Right ventricle myocardium inferior (tissue), 1 donor: ENCODE data around the gene LDHA. TPM values are rescaled to one million over a fixed set of nuclear protein-coding genes. Genes with fewer than 3 reads are reported as not detected.

Experiments used
- ATAC-seq: fragments of 200-7000 bp; cut with Tn5 transposase; one replicate; pipeline ENCODE4 v1.9.1; 2020; ENCODE audit warnings: mild to moderate bottlenecking, moderate library complexity
- DNase-seq: peaks from one replicate; pipeline ENCODE4 v3.0.0; 2021; ENCODE audit errors: missing footprints
- intact Hi-C: fragments of 100-400 bp; cut with DNase I; formaldehyde crosslinking; loops from one replicate; pipeline ENCODE4 v1.11.0; 2022
- long read RNA-seq: library from polyadenylated mRNA; unstranded; transcript quantifications from one replicate; pipeline ENCODE4 v2.0.0, GENCODE V29; 2021
- total RNA-seq: library from RNA; stranded (reverse); fragmentation: NEBNext Ultra II Directional; extraction: Animal tissue kit (Norgen Biotek cat#: 25700); gene quantifications from one replicate; pipeline ENCODE4 v1.2.1, GENCODE V29; 2021
- donor health status: DM: no; HTN: yes; CAD: no; lungs with severe emphysema.

Gene LDHA
- total RNA-seq: 424 TPM
- long read RNA-seq, transcript LDHA-205 (8 exons, 2,416 nt): major isoform, 161 of 195 reads
- long read RNA-seq, transcript LDHA-202 (5 exons, 2,169 nt): minor isoform, 14 of 195 reads
- long read RNA-seq, partial matches to known transcripts: 13 of 195 reads
- long read RNA-seq, other reads (novel, unspliced or antisense): 5 of 195 reads

- DNase-seq (peak; percentile 100), ATAC-seq (peak; percentile 91)
- intact Hi-C loops: loop anchor here (1.0 to 10.0 kb wide), 4 partner anchors 10 to 310 kb away; partner anchors contain the start of genes SPTY2D1 and TSG101
Measured at GRCh38 chr11:18394275-18394927, at the start of gene LDHA. LDHA (plus strand) TSS chr11:18394563; CDS start chr11:18396843, 2,280 bp downstream.

- DNase-seq: no peak
- intact Hi-C loops: no loop called here
Measured at GRCh38 chr11:18347471-18348125, 46.8 kb upstream of the LDHA start.

GRCh38 chr11:18352581-18352980, 41.8 kb upstream of the LDHA start:
- DNase-seq (no peak), ATAC-seq (no peak)
- intact Hi-C loops: no loop called here

More at GRCh38 chr11:18347471-18348125, 46.8 kb upstream of the LDHA start:
- no peak for ATAC-seq

- DNase-seq (no peak), ATAC-seq (no peak)
- intact Hi-C loops: no loop called here
Measured at GRCh38 chr11:18358646-18359045, 35.7 kb upstream of the LDHA start.

- ATAC-seq (no peak), DNase-seq (no peak)
- intact Hi-C loops: no loop called here
Measured at GRCh38 chr11:18361154-18361553, 33.2 kb upstream of the LDHA start.

GRCh38 chr11:18364495-18365073, 29.8 kb upstream of the LDHA start:
- ATAC-seq (no peak), DNase-seq (no peak)
- intact Hi-C loops: no loop called here

GRCh38 chr11:18365741-18366140, 28.6 kb upstream of the LDHA start:
- no peak for DNase-seq
- intact Hi-C loops: no loop called here
- no peak for ATAC-seq

GRCh38 chr11:18366286-18366685, 28.1 kb upstream of the LDHA start:
- no peak for ATAC-seq
- intact Hi-C loops: no loop called here

GRCh38 chr11:18367431-18367830, 26.9 kb upstream of the LDHA start:
- DNase-seq: no peak
- intact Hi-C loops: no loop called here
- ATAC-seq: no peak

More at GRCh38 chr11:18366286-18366685, 28.1 kb upstream of the LDHA start:
- no peak for DNase-seq

GRCh38 chr11:18368221-18368620, 26.1 kb upstream of the LDHA start:
- ATAC-seq (no peak), DNase-seq (no peak)
- intact Hi-C loops: no loop called here

- DNase-seq: no peak
- no peak for ATAC-seq
- intact Hi-C loops: no loop called here
Measured at GRCh38 chr11:18369398-18369797, 25.0 kb upstream of the LDHA start.

GRCh38 chr11:18371279-18371678, 23.1 kb upstream of the LDHA start:
- ATAC-seq (no peak), DNase-seq (no peak)
- intact Hi-C loops: no loop called here

GRCh38 chr11:18372201-18372600, 22.2 kb upstream of the LDHA start:
- ATAC-seq: no peak
- no peak for DNase-seq
- intact Hi-C loops: no loop called here

- DNase-seq (no peak), ATAC-seq (no peak)
- intact Hi-C loops: no loop called here
Measured at GRCh38 chr11:18374956-18375355, 19.4 kb upstream of the LDHA start.

GRCh38 chr11:18375941-18376340, 18.4 kb upstream of the LDHA start:
- ATAC-seq (no peak), DNase-seq (no peak)
- intact Hi-C loops: no loop called here

GRCh38 chr11:18379201-18379600, 15.2 kb upstream of the LDHA start:
- DNase-seq (no peak), ATAC-seq (no peak)
- intact Hi-C loops: no loop called here

GRCh38 chr11:18383388-18384156, 10.8 kb upstream of the LDHA start:
- intact Hi-C loops: loop anchor here (1.0 kb wide), 1 partner anchor 11 kb away; the partner anchor contains the start of gene LDHA
- DNase-seq: peak; percentile 86
- peak; percentile 95 for ATAC-seq

GRCh38 chr11:18384157-18384641, 10.2 kb upstream of the LDHA start:
- intact Hi-C loops: loop anchor here (1.0 kb wide), 1 partner anchor 10 kb away; the partner anchor contains the start of gene LDHA
- ATAC-seq (peak; percentile 77), DNase-seq (no peak)

GRCh38 chr11:18390088-18390487, 4.3 kb upstream of the LDHA start:
- intact Hi-C loops: loop anchor here (10.0 kb wide), 2 partner anchors 245 to 315 kb away; partner anchors contain the start of gene SPTY2D1
- ATAC-seq (no peak), DNase-seq (no peak)
